ENCODE results near the gene NACC2.

The NACC2 gene

DNA sequence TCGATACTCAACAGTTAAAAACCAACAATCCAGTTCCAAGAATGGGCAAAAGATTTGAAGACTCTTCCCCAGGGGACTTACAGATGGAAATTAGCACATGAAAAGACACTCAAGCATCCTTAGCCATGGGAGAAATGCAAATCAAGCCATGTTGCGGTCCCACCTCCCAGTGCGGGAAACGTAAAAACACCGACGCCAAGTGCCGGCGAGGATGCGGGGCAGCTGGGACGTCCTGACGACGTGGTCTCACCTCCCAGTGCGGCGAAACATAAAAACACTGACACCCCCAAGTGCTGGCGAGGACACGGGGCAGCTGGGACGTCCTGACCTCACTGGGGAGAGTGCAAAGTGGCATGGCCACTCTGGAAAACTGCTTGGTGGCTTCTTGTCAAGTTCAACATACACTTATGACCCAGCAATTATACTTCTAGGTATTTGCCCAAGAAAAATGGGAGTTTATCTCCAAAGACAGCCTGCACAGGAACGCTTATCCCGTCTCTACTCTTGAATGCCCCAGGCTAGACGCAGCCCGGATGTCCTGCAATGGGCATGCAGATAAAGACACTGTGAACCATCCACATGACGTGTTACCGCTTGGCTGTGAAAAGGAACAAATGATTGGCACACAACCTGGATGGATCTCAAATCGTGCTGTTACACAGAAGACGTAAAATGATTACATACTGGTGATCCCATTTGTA, 73.8 kb downstream of the NACC2 start:
- H3K27me3 ChIP-seq (replicated peaks in 2 of 5; ENCODE audit: control insufficient read depth in 4 of 5, insufficient read depth in 5 of 5, low read length in 4 of 5): no peaks in the 10 kb centered on the region
- no peak overlapping the region for H3K4me3 ChIP-seq (ENCODE audit: control insufficient read depth in 1 of 7, extremely low read depth in 1 of 7, insufficient read depth in 4 of 7, low read depth in 2 of 7, low read length in 6 of 7)
- ChIA-PET POLR2A (no interaction called here), CTCF (interaction anchor here (0.8 to 1.2 kb wide), 2 partner anchors 11 to 53 kb away, joined by 3 read pairs; no protein-coding TSS in a partner anchor)
- DNase-seq: peak in 1 of 3 donors; percentile 30
- H3K27ac ChIP-seq (ENCODE audit: insufficient read depth in 1 of 2, low read depth in 1 of 2, low read length in 2 of 2, poor library complexity in 1 of 2, severe bottlenecking in 2 of 2): no peak overlapping the region
- peaks cover 0 to under 1% (median 0%) of the 10 kb centered on the region in 5 experiments for H3K9me3 ChIP-seq (ENCODE audit: control extremely low read depth in 1 of 5, control insufficient read depth in 4 of 5, insufficient read depth in 2 of 5, low read depth in 1 of 5, low read length in 4 of 5)
- WGBS (ENCODE audit: insufficient coverage): 92% methylated on average over 24 of the region's 25 CpGs
- peaks cover 0 to 9% (median under 1%) of the 10 kb centered on the region in 4 experiments for H3K36me3 ChIP-seq (ENCODE audit: control insufficient read depth in 4 of 4, insufficient read depth in 4 of 4, low read length in 3 of 4)
- peaks cover 0 to 3% (median 0%) of the 10 kb centered on the region in 4 experiments for H3K4me1 ChIP-seq (ENCODE audit: control extremely low read depth in 1 of 4, control insufficient read depth in 4 of 4, insufficient read depth in 4 of 4, low read length in 3 of 4)

DNA sequence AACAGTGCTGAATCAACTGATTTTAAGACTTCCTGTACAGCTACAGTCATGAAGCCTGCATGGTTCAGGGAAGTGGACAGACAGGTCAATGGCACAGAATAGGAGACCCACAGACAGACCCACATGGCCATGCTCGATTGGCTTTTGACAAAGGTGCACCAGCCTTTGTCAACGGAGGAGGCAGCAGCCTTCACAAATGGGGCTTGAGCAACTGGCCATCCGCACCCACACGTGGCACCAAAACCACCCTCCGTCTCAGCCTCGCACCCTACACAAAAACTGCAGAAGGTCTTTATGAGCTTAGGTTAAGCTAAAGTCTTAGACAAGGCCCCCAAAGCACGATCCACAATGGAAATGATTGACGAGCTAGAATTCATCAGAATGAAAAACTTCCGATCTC, 74.4 kb downstream of the NACC2 start:
- POLR2A ChIA-PET: no interaction called here
- WGBS (ENCODE audit: insufficient coverage): 98% methylated on average over 9 of the region's 9 CpGs
- CTCF ChIA-PET: interaction anchor here (0.8 to 1.5 kb wide), 3 partner anchors 11 to 54 kb away, joined by 3 read pairs; no protein-coding TSS in a partner anchor
- no peak for DNase-seq
- Histone ChIP-seq H3K9me3 (ENCODE audit: control extremely low read depth in 1 of 5, control insufficient read depth in 4 of 5, insufficient read depth in 2 of 5, low read depth in 1 of 5, low read length in 4 of 5) (no peaks in the 10 kb centered on the region), H3K4me1 (ENCODE audit: control extremely low read depth in 1 of 4, control insufficient read depth in 4 of 4, insufficient read depth in 4 of 4, low read length in 3 of 4) (peaks cover 0 to 3% (median 0%) of the 10 kb centered on the region in 4 experiments), H3K36me3 (ENCODE audit: control insufficient read depth in 4 of 4, insufficient read depth in 4 of 4, low read length in 3 of 4) (peaks cover 0 to 9% (median 2%) of the 10 kb centered on the region in 4 experiments), H3K27ac (ENCODE audit: insufficient read depth in 1 of 2, low read depth in 1 of 2, low read length in 2 of 2, poor library complexity in 1 of 2, severe bottlenecking in 2 of 2) (no peak overlapping the region), H3K27me3 (replicated peaks in 2 of 5; ENCODE audit: control insufficient read depth in 4 of 5, insufficient read depth in 5 of 5, low read length in 4 of 5) (no peaks in the 10 kb centered on the region), H3K4me3 (ENCODE audit: control insufficient read depth in 1 of 7, extremely low read depth in 1 of 7, insufficient read depth in 4 of 7, low read depth in 2 of 7, low read length in 6 of 7) (no peak overlapping the region)

DNA sequence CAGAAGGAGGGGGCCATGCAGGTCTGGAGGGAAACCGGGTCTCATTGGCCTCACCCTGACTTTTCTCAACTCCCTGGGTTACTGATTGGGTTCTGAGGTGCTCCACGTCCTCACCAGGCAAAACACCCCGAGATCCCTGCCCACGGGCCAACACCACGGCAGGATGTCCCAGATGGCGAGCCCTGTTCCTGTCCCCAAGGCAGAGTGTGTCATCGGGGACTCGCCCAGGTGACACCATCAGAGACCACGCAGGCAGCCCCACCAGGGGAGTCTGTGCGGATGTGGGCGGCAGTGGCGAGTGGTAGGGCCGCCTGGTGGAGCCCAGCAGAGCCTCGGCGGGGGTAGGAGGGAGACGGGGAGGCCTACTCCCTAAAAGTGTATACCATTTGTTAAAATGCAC, 74.9 kb downstream of the NACC2 start:
- Histone ChIP-seq H3K4me1 (ENCODE audit: control extremely low read depth in 1 of 4, control insufficient read depth in 4 of 4, insufficient read depth in 4 of 4, low read length in 3 of 4) (peaks cover 0 to 3% (median 0%) of the 10 kb centered on the region in 4 experiments), H3K36me3 (ENCODE audit: control insufficient read depth in 4 of 4, insufficient read depth in 4 of 4, low read length in 3 of 4) (peaks cover 0 to 9% (median 2%) of the 10 kb centered on the region in 4 experiments), H3K9me3 (ENCODE audit: control extremely low read depth in 1 of 5, control insufficient read depth in 4 of 5, insufficient read depth in 2 of 5, low read depth in 1 of 5, low read length in 4 of 5) (no peaks in the 10 kb centered on the region), H3K4me3 (ENCODE audit: control insufficient read depth in 1 of 7, extremely low read depth in 1 of 7, insufficient read depth in 4 of 7, low read depth in 2 of 7, low read length in 6 of 7) (no peak overlapping the region), H3K27ac (ENCODE audit: insufficient read depth in 1 of 2, low read depth in 1 of 2, low read length in 2 of 2, poor library complexity in 1 of 2, severe bottlenecking in 2 of 2) (no peak overlapping the region), H3K27me3 (replicated peaks in 2 of 5; ENCODE audit: control insufficient read depth in 4 of 5, insufficient read depth in 5 of 5, low read length in 4 of 5) (no peaks in the 10 kb centered on the region)
- 98% methylated on average over 16 of the region's 16 CpGs for WGBS (ENCODE audit: insufficient coverage)
- ChIA-PET POLR2A (no interaction called here), CTCF (interaction anchor here (1.5 kb wide), 1 partner anchor 53 kb away, joined by 3 read pairs; no protein-coding TSS in a partner anchor)
- DNase-seq: no peak

DNA sequence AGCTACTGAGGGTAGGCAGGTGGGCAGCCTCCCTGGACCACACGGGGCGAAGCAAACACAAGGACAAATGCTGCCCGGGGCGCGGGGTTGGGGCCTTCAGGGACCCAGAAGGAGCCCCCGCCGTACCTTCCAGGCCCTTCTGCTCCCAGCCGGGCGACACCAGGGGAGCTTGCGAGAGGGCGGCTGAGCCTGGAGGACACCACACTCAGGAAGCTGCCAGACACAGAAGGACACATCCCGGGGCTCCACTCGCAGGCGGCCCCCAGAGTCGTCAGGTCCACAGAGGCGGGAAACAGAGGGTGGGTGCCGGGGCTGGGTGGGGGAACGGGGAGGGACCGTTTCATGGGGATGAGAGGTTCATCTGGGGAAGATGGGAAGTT, 75.4 kb downstream of the NACC2 start:
- Histone ChIP-seq H3K4me3 (ENCODE audit: control insufficient read depth in 1 of 7, extremely low read depth in 1 of 7, insufficient read depth in 4 of 7, low read depth in 2 of 7, low read length in 6 of 7) (no peak overlapping the region), H3K36me3 (ENCODE audit: control insufficient read depth in 4 of 4, insufficient read depth in 4 of 4, low read length in 3 of 4) (peaks cover 0 to 9% (median 2%) of the 10 kb centered on the region in 4 experiments)
- POLR2A ChIA-PET: no interaction called here

DNA sequence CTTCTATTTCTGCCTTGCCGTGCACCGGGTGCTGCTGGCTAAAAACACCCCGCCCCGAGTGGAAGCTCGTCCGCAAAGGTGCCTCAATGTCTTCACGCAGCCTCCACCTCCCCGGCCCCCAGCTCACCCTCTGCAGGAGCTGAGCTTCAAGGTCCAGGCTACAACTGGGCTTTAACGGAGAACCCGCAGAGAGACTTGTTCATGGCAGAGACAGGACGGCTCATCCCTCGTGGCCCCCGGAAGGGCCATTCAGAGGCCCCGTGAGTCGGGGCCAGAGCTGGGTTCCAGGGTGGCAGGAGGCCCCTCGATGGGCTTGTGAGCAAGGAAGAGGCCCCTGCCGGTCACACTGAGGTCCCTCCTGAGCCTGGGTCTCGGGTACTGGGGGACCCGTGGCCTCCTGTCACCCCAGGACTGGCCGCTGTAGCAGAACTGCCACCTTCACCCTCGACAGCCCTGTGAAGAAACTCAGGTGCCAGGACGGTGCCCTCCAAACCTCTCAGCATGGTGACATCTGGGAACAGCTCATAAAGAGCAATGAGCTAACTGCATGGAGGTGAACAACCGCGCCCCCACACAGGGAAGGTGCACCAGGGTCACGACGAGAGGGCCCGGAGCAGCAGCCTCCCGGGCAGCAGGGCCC, 75.9 kb downstream of the NACC2 start:
- no peak for DNase-seq
- ChIA-PET POLR2A (no interaction called here), CTCF (interaction anchor here (1.5 kb wide), 1 partner anchor 52 kb away, joined by 3 read pairs; no protein-coding TSS in a partner anchor)

More for the DNA sequence above, 75.4 kb downstream of the NACC2 start:
- DNase-seq: no peak
- H3K27ac ChIP-seq (ENCODE audit: insufficient read depth in 1 of 2, low read depth in 1 of 2, low read length in 2 of 2, poor library complexity in 1 of 2, severe bottlenecking in 2 of 2): no peak overlapping the region
- peaks cover 0 to 3% (median 0%) of the 10 kb centered on the region in 4 experiments for H3K4me1 ChIP-seq (ENCODE audit: control extremely low read depth in 1 of 4, control insufficient read depth in 4 of 4, insufficient read depth in 4 of 4, low read length in 3 of 4)
- 96% methylated on average over 19 of the region's 19 CpGs for WGBS (ENCODE audit: insufficient coverage)
- no peaks in the 10 kb centered on the region for H3K9me3 ChIP-seq (ENCODE audit: control extremely low read depth in 1 of 5, control insufficient read depth in 4 of 5, insufficient read depth in 2 of 5, low read depth in 1 of 5, low read length in 4 of 5)
- no peaks in the 10 kb centered on the region for H3K27me3 ChIP-seq (replicated peaks in 2 of 5; ENCODE audit: control insufficient read depth in 4 of 5, insufficient read depth in 5 of 5, low read length in 4 of 5)
- CTCF ChIA-PET: interaction anchor here (1.5 kb wide), 1 partner anchor 53 kb away, joined by 3 read pairs; no protein-coding TSS in a partner anchor

DNA sequence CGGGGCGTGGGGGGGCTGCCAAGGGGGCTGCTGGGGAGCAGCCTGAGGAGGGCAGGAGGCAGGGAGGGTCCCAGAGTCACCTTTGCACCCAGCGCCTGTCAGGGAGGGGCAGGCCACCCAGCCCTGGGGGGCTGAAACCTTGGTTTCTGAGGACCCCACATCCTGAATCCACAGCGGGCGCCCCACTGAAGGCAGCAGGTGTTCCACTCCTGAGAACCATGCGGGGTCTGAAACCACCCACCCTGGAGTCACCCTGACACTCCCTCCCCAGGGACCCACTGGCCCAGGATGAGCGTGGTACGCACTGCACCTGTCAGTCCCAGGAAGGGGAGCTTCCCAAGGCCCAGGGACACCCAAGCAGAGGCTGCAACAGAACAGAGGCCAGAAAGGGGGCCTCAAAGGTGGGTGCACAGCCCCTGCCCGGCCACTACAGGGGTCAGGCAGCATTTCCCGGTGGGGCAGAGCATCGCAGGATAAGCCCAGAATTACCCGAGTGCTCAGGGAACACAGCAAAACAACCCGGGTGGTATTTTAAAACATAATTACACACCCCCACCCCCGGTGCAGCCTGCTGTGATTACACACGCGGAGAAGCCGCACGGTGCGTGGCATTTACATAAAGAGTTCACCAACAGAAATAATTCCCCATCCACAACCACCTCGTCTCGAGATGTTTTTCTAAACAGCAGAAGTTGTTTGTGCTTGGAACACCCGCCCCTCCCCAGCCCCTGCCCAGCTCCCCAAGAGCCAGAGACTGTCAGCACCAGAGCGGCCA, 76.6 kb downstream of the NACC2 start:
- WGBS (ENCODE audit: insufficient coverage): 95% methylated on average over 14 of the region's 23 CpGs
- no peak overlapping the region for H3K27ac ChIP-seq (ENCODE audit: insufficient read depth in 1 of 2, low read depth in 1 of 2, low read length in 2 of 2, poor library complexity in 1 of 2, severe bottlenecking in 2 of 2)
- ChIA-PET POLR2A (no interaction called here), CTCF (no interaction called here)
- H3K36me3 ChIP-seq (ENCODE audit: control insufficient read depth in 4 of 4, insufficient read depth in 4 of 4, low read length in 3 of 4): peaks cover 0 to 10% (median 2%) of the 10 kb centered on the region in 4 experiments
- DNase-seq: no peak
- H3K27me3 ChIP-seq (replicated peaks in 2 of 5; ENCODE audit: control insufficient read depth in 4 of 5, insufficient read depth in 5 of 5, low read length in 4 of 5): no peaks in the 10 kb centered on the region
- H3K4me1 ChIP-seq (ENCODE audit: control extremely low read depth in 1 of 4, control insufficient read depth in 4 of 4, insufficient read depth in 4 of 4, low read length in 3 of 4): no peaks in the 10 kb centered on the region
- no peaks in the 10 kb centered on the region for H3K9me3 ChIP-seq (ENCODE audit: control extremely low read depth in 1 of 5, control insufficient read depth in 4 of 5, insufficient read depth in 2 of 5, low read depth in 1 of 5, low read length in 4 of 5)
- H3K4me3 ChIP-seq (ENCODE audit: control insufficient read depth in 1 of 7, extremely low read depth in 1 of 7, insufficient read depth in 4 of 7, low read depth in 2 of 7, low read length in 6 of 7): no peak overlapping the region

More for the DNA sequence above, 75.9 kb downstream of the NACC2 start:
- Histone ChIP-seq H3K36me3 (ENCODE audit: control insufficient read depth in 4 of 4, insufficient read depth in 4 of 4, low read length in 3 of 4) (peaks cover 0 to 9% (median 2%) of the 10 kb centered on the region in 4 experiments), H3K27ac (ENCODE audit: insufficient read depth in 1 of 2, low read depth in 1 of 2, low read length in 2 of 2, poor library complexity in 1 of 2, severe bottlenecking in 2 of 2) (no peak overlapping the region), H3K4me1 (ENCODE audit: control extremely low read depth in 1 of 4, control insufficient read depth in 4 of 4, insufficient read depth in 4 of 4, low read length in 3 of 4) (peaks cover 0 to 3% (median 0%) of the 10 kb centered on the region in 4 experiments), H3K4me3 (ENCODE audit: control insufficient read depth in 1 of 7, extremely low read depth in 1 of 7, insufficient read depth in 4 of 7, low read depth in 2 of 7, low read length in 6 of 7) (no peak overlapping the region), H3K9me3 (ENCODE audit: control extremely low read depth in 1 of 5, control insufficient read depth in 4 of 5, insufficient read depth in 2 of 5, low read depth in 1 of 5, low read length in 4 of 5) (no peaks in the 10 kb centered on the region), H3K27me3 (replicated peaks in 2 of 5; ENCODE audit: control insufficient read depth in 4 of 5, insufficient read depth in 5 of 5, low read length in 4 of 5) (no peaks in the 10 kb centered on the region)
- 90% methylated on average over 27 of the region's 28 CpGs for WGBS (ENCODE audit: insufficient coverage)

Measured in common myeloid progenitor, CD34-positive (primary cell).